CD4-positive, alpha-beta T cell treated with Interleukin-17A for 4 hours (primary cell): ENCODE results near the gene CABLES1.

ENCODE experiments used
- DNase-seq: peaks from one replicate; pipeline ENCODE4 v3.0.0-alpha.2; 2020; ENCODE audit warnings: mixed read lengths

Gene CABLES1

GRCh38 chr18:23196119-23197007 is 61.1 kb downstream of the CABLES1 start:
- DNase-seq: no peak

- DNase-seq: no peak
Observed at GRCh38 chr18:23198217-23198845, 63.0 kb downstream of the CABLES1 start.

GRCh38 chr18:23200756-23201155 is 65.5 kb downstream of the CABLES1 start:
- no peak for DNase-seq

DNA sequence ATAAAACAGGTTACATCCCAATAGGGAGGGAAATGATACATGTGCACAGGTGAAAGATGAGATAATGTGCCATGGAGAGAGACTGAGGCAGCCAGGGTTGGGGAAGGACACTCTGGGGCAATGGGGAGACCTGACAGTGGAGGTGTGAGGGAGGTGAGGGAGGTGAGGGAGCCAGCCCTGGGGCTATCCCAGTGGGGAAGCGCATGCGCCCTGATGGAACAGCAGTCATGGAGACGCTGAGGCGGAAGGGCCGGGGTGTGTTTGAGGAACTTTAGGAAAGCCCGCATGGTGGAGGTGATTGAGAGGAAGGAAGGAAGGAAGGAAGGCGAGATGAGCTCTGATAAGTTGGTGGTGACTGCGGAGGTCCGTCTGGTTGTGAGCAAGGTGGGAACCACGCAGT is 66.5 kb downstream of the CABLES1 start:
- DNase-seq: no peak

DNA sequence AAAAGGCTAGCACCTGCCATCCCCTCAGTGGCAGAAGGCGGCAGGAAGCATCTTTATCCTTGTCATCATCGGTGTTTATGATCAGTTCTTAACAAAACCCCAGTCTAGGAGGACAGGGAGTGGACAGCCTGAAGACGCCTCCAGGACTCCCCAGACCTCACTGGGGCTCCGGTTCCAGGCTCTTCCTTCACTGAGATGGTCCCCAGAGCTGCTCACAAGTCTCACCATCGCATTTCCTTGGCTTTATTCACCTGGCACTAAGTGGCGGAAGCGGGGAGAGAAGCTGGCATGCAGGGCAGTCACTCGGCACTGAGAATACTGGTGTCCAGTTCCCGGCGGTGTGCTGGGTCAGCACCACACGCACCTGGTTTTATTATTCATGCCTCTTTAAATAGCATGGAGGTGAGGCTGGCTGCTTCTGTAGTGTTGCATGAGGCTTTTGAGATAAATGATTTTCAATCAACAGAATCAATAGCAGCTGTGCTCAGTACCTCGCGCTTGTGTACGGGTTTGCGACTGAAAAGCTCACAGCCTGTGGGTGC is 68.7 kb downstream of the CABLES1 start:
- DNase-seq: no peak

GRCh38 chr18:23204589-23205235 is 69.4 kb downstream of the CABLES1 start:
- DNase-seq: no peak

- DNase-seq: no peak
Observed at GRCh38 chr18:23205980-23206379, 70.7 kb downstream of the CABLES1 start.

DNA sequence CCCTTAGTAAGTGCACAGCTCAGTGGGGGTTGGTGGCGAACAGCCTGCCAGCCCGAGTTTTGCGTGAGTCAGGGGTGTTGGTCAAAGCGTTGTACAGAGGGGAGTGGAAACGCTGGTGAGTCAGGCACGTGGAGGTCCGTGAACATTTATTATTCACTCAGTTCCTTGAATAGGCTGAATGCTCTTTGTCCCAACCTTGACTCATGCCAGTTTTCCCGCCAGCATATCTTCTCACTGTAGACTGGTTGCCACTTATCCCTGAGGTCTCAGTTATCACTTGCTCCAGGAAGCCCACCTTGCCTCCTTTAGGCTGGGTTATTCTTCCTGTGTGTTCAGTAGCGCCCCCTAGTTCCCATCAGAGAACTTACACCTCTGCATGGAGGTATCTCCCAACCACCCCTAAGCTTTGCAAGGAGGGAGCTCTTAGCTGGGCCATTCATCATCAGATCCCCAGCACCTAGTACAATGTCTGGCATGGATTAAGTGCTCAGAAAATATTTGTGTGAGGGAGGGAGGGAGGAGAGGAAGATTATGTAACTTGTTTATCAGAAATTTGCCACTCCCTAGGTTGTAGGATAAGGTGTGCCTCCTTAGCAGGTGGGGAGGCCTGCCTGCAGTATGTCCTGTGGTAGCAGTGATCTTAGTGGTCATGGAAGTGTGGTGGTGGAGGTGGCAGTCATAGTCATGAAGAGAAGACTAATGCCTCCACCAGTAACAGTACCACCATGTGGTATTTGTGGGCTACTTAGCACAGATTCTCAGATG is 72.1 kb downstream of the CABLES1 start:
- no peak for DNase-seq

DNA sequence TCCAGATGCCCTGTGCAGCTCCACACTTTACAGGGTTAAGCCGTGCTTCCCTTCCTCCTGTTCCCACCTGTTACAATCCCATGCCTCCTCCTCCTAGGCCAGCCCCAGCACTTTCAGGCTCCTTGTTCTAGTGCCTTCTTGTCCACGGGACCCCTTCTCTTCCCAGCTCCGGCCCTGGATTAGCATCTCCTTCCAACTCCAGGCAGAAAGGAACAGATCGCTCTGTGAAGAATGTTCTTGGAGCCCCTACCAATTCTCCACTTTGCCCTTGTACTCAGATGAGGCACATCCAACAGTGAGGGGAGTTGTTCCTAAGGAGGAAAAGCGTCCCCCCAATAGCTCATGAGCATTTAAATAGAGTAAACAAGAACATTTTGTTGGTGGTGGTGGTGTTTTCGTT is 72.7 kb downstream of the CABLES1 start:
- DNase-seq: no peak

DNA sequence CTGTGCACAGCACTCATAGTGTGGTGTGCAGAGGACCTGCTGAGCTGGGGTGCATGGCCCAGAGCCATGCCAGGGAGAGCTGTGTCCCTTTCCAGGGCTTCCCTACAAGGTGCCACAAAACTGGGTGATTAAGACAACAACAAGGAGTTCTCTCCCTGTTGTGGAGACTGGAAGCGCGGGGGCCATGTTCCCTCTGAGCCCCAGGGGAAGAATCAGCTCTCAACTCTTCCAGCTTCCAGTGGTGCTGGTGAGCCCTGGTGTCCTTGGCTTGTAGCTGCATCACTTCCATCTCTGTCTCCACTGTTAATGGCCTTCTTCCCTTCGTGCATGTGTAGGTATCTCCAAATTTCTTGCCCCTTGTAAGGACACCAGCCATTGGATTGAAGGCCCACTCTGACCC is 73.3 kb downstream of the CABLES1 start:
- no peak for DNase-seq

- DNase-seq: no peak
Observed at GRCh38 chr18:23209031-23209430, 73.7 kb downstream of the CABLES1 start.

- DNase-seq: no peak
Observed at GRCh38 chr18:23209796-23210195, 74.5 kb downstream of the CABLES1 start.

GRCh38 chr18:23210526-23210925 is 75.2 kb downstream of the CABLES1 start:
- DNase-seq: no peak

- DNase-seq: no peak
Observed at GRCh38 chr18:23211146-23211545, 75.9 kb downstream of the CABLES1 start.

GRCh38 chr18:23212161-23212560 is 76.9 kb downstream of the CABLES1 start:
- no peak for DNase-seq

GRCh38 chr18:23213200-23213599 is 77.9 kb downstream of the CABLES1 start:
- DNase-seq: no peak

DNA sequence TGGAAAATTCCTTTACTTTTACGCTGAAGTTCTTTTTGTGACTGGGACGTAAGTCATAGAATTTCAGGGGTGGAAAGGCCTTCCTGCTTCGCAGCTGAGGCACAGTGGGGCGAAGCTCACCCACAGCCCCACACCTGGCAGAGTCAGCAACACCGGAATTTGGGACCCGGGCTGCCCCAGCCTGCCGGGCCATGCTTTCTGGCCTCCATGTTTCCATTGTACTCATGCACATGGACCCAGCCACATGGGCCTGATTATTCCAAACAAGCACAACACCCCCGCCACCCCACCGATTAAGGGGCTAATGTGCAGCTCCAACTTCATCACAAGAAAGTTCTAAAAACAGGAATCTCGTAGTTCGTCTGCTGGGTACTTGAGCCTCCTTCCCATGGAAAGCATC is 82.5 kb downstream of the CABLES1 start:
- DNase-seq: no peak

DNA sequence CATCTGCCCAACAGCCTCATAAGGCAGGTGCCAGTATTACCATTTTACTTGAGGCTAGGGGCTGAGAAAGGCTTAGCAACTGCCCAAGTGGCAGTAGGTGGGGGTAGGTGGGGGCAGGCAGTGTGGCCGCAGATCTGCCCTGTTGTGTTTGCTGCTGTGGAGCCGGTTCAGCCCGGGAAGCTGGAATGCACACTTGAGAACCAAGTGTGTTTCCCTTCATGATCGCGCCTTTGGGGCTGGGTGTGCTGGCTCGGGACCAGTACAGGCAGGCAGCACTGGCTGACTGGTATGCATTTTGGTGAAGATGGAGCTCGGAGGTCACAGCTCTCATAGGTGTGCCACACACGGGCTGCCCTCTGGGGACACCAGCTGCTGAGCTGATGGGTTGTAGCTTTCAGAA is 85.1 kb downstream of the CABLES1 start:
- no peak for DNase-seq

GRCh38 chr18:23223641-23224040 is 88.4 kb downstream of the CABLES1 start:
- DNase-seq: no peak

DNA sequence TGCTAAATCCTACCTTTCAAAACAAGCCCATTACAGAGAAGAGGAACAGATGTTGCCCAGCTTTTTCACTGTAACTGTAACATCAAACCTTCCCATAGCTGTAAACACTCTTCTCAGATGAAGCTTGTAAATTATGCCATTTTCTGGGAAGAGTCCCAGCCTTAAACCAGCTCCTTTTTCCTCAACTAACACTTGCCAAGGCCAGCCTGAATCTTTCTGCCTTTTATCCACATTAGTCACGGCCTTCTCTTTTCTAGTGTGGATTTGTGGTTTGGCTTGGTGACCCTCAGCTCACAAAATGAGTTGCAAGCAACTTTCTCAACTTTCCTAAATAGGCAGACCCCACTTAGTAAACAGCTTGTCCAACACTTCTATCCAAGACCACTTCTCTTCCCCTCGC is 90.2 kb downstream of the CABLES1 start:
- DNase-seq: no peak

DNA sequence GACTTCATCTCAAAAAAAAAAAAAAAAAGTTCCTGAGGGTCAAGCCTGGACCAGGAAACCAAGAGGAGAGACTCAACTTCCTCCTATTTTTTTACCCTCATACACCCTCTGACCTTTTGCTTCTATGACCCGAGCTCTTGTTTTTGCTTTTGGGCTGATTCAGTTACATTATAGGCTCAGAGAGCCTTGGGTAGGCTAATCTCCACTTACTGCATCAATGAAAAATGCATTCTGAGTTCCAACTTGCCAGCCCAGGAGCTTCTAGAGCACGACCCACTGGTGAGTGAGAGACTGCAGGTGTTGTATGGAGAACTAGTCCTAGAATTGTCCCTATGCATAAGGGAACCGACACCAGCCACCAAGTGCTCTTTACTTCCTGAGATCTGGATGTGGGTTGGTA is 91.1 kb downstream of the CABLES1 start:
- DNase-seq: no peak

GRCh38 chr18:23226930-23227725 is 91.8 kb downstream of the CABLES1 start:
- DNase-seq: no peak
